Endodermal cell (in vitro differentiated cells): ENCODE results near the gene TBC1D25. TPM values are rescaled to one million over a fixed set of nuclear protein-coding genes. Genes with fewer than 3 reads are reported as not detected.

Experiments
- DNase-seq: peaks from one replicate; pipeline ENCODE4 v3.0.0-alpha.2; 2017
- H3K27ac ChIP-seq: 2 replicates; pipeline ENCODE4 v1.5.1; 2013; ENCODE audit warnings: mild to moderate bottlenecking, low read depth, low read length, moderate library complexity
- H3K27me3 ChIP-seq: 2 replicates; pipeline ENCODE4 v1.6.1; 2013; ENCODE audit warnings: mild to moderate bottlenecking, low read length, moderate library complexity; ENCODE audit not compliant: insufficient read depth, control insufficient read depth, poor library complexity, severe bottlenecking
- H3K36me3 ChIP-seq: 2 replicates; pipeline ENCODE4 v1.7.0; 2013; ENCODE audit warnings: mild to moderate bottlenecking, low read length, moderate library complexity; ENCODE audit not compliant: control insufficient read depth, insufficient read depth
- H3K4me1 ChIP-seq: one replicate; pipeline ENCODE4 v1.7.0; 2013; ENCODE audit warnings: low read length; ENCODE audit not compliant: control insufficient read depth, insufficient read depth
- H3K4me3 ChIP-seq: 2 replicates; pipeline ENCODE4 v1.5.1; 2013; ENCODE audit warnings: mild to moderate bottlenecking, low read length, moderate library complexity
- H3K9ac ChIP-seq: 2 replicates; pipeline ENCODE4 v1.6.1; 2013; ENCODE audit warnings: mild to moderate bottlenecking, low read length, moderate library complexity; ENCODE audit not compliant: poor library complexity, severe bottlenecking; ENCODE audit errors: extremely low read depth
- H3K9me3 ChIP-seq: 2 replicates; pipeline ENCODE4 v1.6.1; 2013; ENCODE audit warnings: mild to moderate bottlenecking, low read length, moderate library complexity; ENCODE audit not compliant: control insufficient read depth
- H3K27ac Mint-ChIP-seq: 2 replicates; pipeline ENCODE4 v1.8.0; 2020; ENCODE audit warnings: mixed read lengths
- H3K27me3 Mint-ChIP-seq: 2 replicates; pipeline ENCODE4 v1.8.0; 2021; ENCODE audit warnings: mild to moderate bottlenecking, mixed read lengths; ENCODE audit not compliant: insufficient read depth
- H3K36me3 Mint-ChIP-seq: 2 replicates; pipeline ENCODE4 v1.8.0; 2020; ENCODE audit warnings: low read depth, mixed read lengths
- H3K4me1 Mint-ChIP-seq: 2 replicates; pipeline ENCODE4 v1.8.0; 2020; ENCODE audit warnings: mixed read lengths
- H3K4me3 Mint-ChIP-seq: 2 replicates; pipeline ENCODE4 v1.8.0; 2020; ENCODE audit warnings: mild to moderate bottlenecking, moderate library complexity, mixed read lengths
- H3K9me3 Mint-ChIP-seq: 2 replicates; pipeline ENCODE4 v1.8.0; 2020; ENCODE audit warnings: mild to moderate bottlenecking, mixed read lengths
- WGBS, 2 experiments: methylation state at CpG; one replicate each; pipeline versions ENCODE4 v1.1.5 to v1.1.7; 2013; ENCODE audit warnings: missing lambda C conversion rate in 2 of 2, mixed read lengths in 1 of 2; ENCODE audit not compliant: insufficient coverage in 1 of 2, insufficient read length in 1 of 2; 5-methylcytosine and 5-hydroxymethylcytosine counted together
- total RNA-seq, 2 donors: library from RNA; stranded (reverse); fragmentation: NEBNext Ultra II Directional in 1 of 2; extraction: Animal tissue kit (Norgen Biotek cat#: 25700) in 1 of 2; gene quantifications; 2 replicates in 1 of 2; 3 replicates in 1 of 2; pipeline ENCODE4 v1.2.1, GENCODE V29; 2021
- TF ChIP-seq, protein P1 (sequence below): fragments of 200-600 bp; sonication (generic); conservative IDR thresholded peaks from 2 replicates; pipeline ENCODE4 v1.5.0; 2021; ENCODE audit warnings: antibody characterized with exemption, mild to moderate bottlenecking

The TBC1D25 gene
- total RNA-seq, 2 donors from 2014 or later: 7.0 to 7.6 TPM

DNA sequence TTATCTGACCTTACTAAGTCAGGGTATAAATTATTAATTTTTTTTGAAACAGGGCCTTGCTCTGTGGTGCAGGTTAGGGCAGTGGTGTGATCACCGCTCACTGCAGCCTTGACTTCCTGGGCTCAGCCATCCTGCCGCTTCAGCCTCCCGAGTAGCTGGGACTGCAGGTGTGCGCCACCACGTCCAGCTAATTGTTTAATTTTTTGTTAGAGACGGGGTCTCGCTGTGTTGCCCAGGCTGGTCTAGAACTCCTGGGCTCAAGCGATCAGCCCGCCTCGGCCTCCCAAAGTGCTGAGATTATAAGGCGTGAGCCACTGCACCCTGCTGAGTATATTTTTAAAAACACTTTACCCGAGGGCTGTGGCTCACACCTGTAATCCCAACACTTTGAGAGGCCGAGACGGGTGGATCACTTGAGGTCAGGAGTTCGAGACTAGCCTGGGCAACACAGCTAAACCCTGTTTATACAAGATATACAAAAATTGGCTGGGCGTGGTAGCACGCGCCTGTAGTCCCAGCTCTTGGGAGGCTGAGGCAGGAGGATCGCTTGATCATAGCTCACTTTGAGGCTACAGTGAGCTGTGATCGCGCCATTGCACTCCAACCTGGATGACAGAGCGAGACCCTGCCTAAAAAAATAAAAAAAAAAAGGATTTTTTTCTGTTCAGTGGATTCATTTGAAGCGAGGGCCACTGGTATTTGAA lies 721 bp upstream of the TBC1D25 start:
- TF ChIP-seq, protein P1, sequence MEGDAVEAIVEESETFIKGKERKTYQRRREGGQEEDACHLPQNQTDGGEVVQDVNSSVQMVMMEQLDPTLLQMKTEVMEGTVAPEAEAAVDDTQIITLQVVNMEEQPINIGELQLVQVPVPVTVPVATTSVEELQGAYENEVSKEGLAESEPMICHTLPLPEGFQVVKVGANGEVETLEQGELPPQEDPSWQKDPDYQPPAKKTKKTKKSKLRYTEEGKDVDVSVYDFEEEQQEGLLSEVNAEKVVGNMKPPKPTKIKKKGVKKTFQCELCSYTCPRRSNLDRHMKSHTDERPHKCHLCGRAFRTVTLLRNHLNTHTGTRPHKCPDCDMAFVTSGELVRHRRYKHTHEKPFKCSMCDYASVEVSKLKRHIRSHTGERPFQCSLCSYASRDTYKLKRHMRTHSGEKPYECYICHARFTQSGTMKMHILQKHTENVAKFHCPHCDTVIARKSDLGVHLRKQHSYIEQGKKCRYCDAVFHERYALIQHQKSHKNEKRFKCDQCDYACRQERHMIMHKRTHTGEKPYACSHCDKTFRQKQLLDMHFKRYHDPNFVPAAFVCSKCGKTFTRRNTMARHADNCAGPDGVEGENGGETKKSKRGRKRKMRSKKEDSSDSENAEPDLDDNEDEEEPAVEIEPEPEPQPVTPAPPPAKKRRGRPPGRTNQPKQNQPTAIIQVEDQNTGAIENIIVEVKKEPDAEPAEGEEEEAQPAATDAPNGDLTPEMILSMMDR: no peak
- Histone ChIP-seq H3K27me3 (no peaks in the 10 kb centered on the region), H3K36me3 (no peaks in the 10 kb centered on the region), H3K9me3 (no peaks in the 10 kb centered on the region), H3K4me1 (no peaks in the 10 kb centered on the region), H3K4me3 (no peak overlapping the region), H3K27ac (peak overlapping the region; percentile 38), H3K9ac (no peak overlapping the region)
- 92 to 94% methylated on average over 7 to 23 of the region's 23 CpGs for WGBS, 2 experiments
- Mint-ChIP-seq H3K27ac (peak overlapping the region; percentile 94), H3K36me3 (peaks cover 11% of the 10 kb centered on the region), H3K4me3 (peak overlapping the region; percentile 79), H3K9me3 (peaks cover 71% of the 10 kb centered on the region), H3K4me1 (peaks cover 5% of the 10 kb centered on the region), H3K27me3 (no peaks in the 10 kb centered on the region)
- no peak for DNase-seq

DNA sequence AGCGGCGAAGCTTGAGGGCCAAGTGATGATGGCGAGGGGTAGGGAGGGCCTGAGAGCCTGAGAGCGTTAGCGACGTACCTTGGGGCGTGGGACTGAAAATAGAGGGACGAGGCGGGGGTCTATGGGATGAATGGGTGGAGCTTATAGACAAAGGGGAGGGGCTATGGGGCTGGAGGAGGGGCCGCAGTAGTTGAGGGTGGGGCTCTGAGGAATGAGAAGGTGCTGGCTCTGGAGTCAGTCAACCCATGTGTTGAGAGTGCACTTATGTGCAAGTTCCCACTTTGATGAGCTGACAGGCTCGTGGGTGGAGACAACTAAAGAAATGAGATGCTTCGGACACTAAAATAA lies 488 bp downstream of the TBC1D25 start:
- peak overlapping the region; percentile 79 for H3K4me3 ChIP-seq
- Mint-ChIP-seq H3K4me1 (peaks cover 5% of the 10 kb centered on the region), H3K36me3 (peaks cover 17% of the 10 kb centered on the region), H3K27me3 (no peaks in the 10 kb centered on the region), H3K9me3 (peaks cover 67% of the 10 kb centered on the region), H3K27ac (peak overlapping the region; percentile 94), H3K4me3 (peak overlapping the region; percentile 79)
- peak overlapping the region; percentile 34 for H3K9ac ChIP-seq
- H3K36me3 ChIP-seq: no peaks in the 10 kb centered on the region
- no peaks in the 10 kb centered on the region for H3K9me3 ChIP-seq
- H3K27ac ChIP-seq: no peak overlapping the region
- no peak for DNase-seq
- H3K4me1 ChIP-seq: no peaks in the 10 kb centered on the region
- 15 to 31% methylated on average over 6 to 12 of the region's 12 CpGs for WGBS, 2 experiments
- TF ChIP-seq, protein P1: no peak
- H3K27me3 ChIP-seq: no peaks in the 10 kb centered on the region

DNA sequence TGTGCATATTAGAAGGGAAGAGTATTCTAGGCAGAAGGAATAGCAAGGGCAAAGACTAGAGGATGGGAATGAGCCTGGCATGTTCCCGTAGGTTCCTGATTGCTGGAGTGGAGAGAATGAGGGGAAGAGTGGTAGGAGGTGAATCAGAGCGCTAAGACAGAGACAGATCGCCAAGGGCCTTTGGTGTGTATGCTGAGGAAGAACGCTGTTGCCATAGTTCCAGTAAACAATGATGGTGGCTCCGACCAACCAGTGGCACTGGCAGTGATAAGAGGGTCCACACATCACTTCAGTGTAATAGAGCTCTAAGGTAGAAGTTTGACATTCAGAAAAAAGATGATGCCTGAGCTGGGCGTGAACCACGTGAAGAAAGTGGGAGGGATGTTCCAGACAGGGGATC lies 966 bp downstream of the TBC1D25 start:
- Mint-ChIP-seq H3K4me1 (peaks cover 5% of the 10 kb centered on the region), H3K27me3 (no peaks in the 10 kb centered on the region), H3K9me3 (peaks cover 65% of the 10 kb centered on the region), H3K36me3 (peaks cover 19% of the 10 kb centered on the region), H3K27ac (no peak overlapping the region), H3K4me3 (peak overlapping the region; percentile 79)
- Histone ChIP-seq H3K36me3 (peaks cover 2% of the 10 kb centered on the region), H3K4me3 (peak overlapping the region; percentile 79), H3K27me3 (no peaks in the 10 kb centered on the region), H3K27ac (no peak overlapping the region), H3K9ac (no peak overlapping the region), H3K4me1 (no peaks in the 10 kb centered on the region), H3K9me3 (no peaks in the 10 kb centered on the region)
- no peak for DNase-seq
- TF ChIP-seq, protein P1: no peak
- 85 to 90% methylated on average over 2 to 7 of the region's 7 CpGs for WGBS, 2 experiments
